OCI-LY7 (cell line): ENCODE results near the gene LRRC1. TPM values are rescaled to one million over a fixed set of nuclear protein-coding genes. Genes with fewer than 3 reads are reported as not detected.

ENCODE experiments used
- BruUV-seq: library from RNA; stranded (reverse); fragments of 400-500 nt; replicated peaks from 2 replicates; lab custom pipeline; 2021; lab: Mats Ljungman, UMichigan
- CTCF ChIA-PET: fragments of 300-600 bp; sonication (Branson Sonifier 250); formaldehyde crosslinking; loops from one replicate; lab custom pipeline; 2022; ENCODE audit warnings: antibody characterized with exemption; ENCODE audit not compliant: unreplicated experiment; lab: Charles Lee
- POLR2A ChIA-PET: fragments of 300-600 bp; sonication (Branson Sonifier 250); formaldehyde crosslinking; loops from one replicate; lab custom pipeline; 2022; ENCODE audit warnings: antibody characterized with exemption; lab: Charles Lee
- DNase-seq: peaks from one replicate; pipeline ENCODE4 v3.0.0-alpha.2; 2015; ENCODE audit warnings: low spot score
- H2AFZ ChIP-seq: fragments of 200-600 bp; sonication (generic), shearing (Covaris generic); 2 replicates; pipeline ENCODE4 v1.6.1; 2014; ENCODE audit warnings: mild to moderate bottlenecking, antibody characterized with exemption, low read length, moderate library complexity
- H3K27ac ChIP-seq: fragments of 200-600 bp; sonication (generic); 2 replicates; pipeline ENCODE4 v1.5.1; 2014; ENCODE audit warnings: mixed run types, low read depth, mild to moderate bottlenecking, moderate library complexity, low read length, inconsistent platforms; ENCODE audit not compliant: poor library complexity, severe bottlenecking
- H3K36me3 ChIP-seq: fragments of 200-600 bp; sonication (generic); 2 replicates; pipeline ENCODE4 v1.6.1; 2014; ENCODE audit warnings: mild to moderate bottlenecking, antibody characterized with exemption, low read length, moderate library complexity, mixed read lengths; ENCODE audit not compliant: insufficient read depth
- H3K4me1 ChIP-seq: fragments of 200-600 bp; sonication (generic); 2 replicates; pipeline ENCODE4 v1.5.1; 2014; ENCODE audit warnings: mild to moderate bottlenecking, low read length; ENCODE audit not compliant: insufficient read depth, poor library complexity, severe bottlenecking
- H3K4me2 ChIP-seq: fragments of 200-600 bp; sonication (generic); 2 replicates; pipeline ENCODE4 v1.6.1; 2014; ENCODE audit warnings: mild to moderate bottlenecking, low read length
- H3K4me3 ChIP-seq: fragments of 200-600 bp; sonication (generic); 2 replicates; pipeline ENCODE4 v1.5.1; 2014; ENCODE audit warnings: mild to moderate bottlenecking, low read depth, low read length; ENCODE audit not compliant: poor library complexity, severe bottlenecking
- H3K79me2 ChIP-seq: fragments of 200-600 bp; sonication (generic); 2 replicates; pipeline ENCODE4 v1.6.1; 2016; ENCODE audit warnings: low read depth, mild to moderate bottlenecking, low read length, moderate library complexity, mixed read lengths; ENCODE audit not compliant: insufficient read depth
- H3K9me2 ChIP-seq: fragments of 200-600 bp; sonication (generic); 2 replicates; pipeline ENCODE4 v1.6.1; 2016; ENCODE audit warnings: mild to moderate bottlenecking, low read length, mixed read lengths; ENCODE audit not compliant: insufficient read depth
- H3K9me3 ChIP-seq: fragments of 200-600 bp; sonication (generic); 2 replicates; pipeline ENCODE4 v1.6.1; 2014; ENCODE audit warnings: mild to moderate bottlenecking, mixed run types, low read length, mixed read lengths
- H4K20me1 ChIP-seq: fragments of 200-600 bp; sonication (generic); 2 replicates; pipeline ENCODE4 v1.6.1; 2014; ENCODE audit warnings: mild to moderate bottlenecking, antibody characterized with exemption, low read length, moderate library complexity, mixed read lengths; ENCODE audit not compliant: insufficient read depth
- CTCF ChIP-seq: fragments of 200-600 bp; sonication (generic); conservative IDR thresholded peaks from 2 replicates; pipeline ENCODE4 v1.5.1; 2014; ENCODE audit warnings: mild to moderate bottlenecking, antibody characterized with exemption, low read length, moderate library complexity, mixed read lengths
- EZH2phosphoT487 ChIP-seq: fragments of 200-600 bp; sonication (generic); IDR thresholded peaks from 2 replicates; pipeline ENCODE4 v1.6.1; 2018; ENCODE audit warnings: low read depth, borderline replicate concordance, mild to moderate bottlenecking, mixed run types, antibody characterized with exemption, low read length, moderate library complexity, mixed read lengths
- intact Hi-C: fragments of 100-400 bp; cut with micrococcal nuclease; formaldehyde crosslinking; loops from one replicate; pipeline ENCODE4 v1.10.0; 2022; ENCODE audit not compliant: unreplicated experiment
- total RNA-seq, 2 experiments: library from RNA; depleted of rRNA in 1 of 2; stranded (reverse); fragments of >200 nt in 1 of 2; shearing (Covaris generic) in 1 of 2; gene quantifications; 2 replicates each; pipeline ENCODE4 v1.2.3, GENCODE V29; 2014 to 2022

LRRC1 gene
- total RNA-seq, 2 experiments from 2014 or later: 8.2 to 8.4 TPM

GRCh38 chr6:53939830-53940229 is 145.0 kb downstream of the LRRC1 start:
- Histone ChIP-seq H2AFZ (no peak overlapping the region), H3K9me3 (no peaks in the 10 kb centered on the region), H3K9me2 (no peaks in the 10 kb centered on the region), H3K79me2 (no peaks in the 10 kb centered on the region), H3K27ac (no peak overlapping the region), H3K36me3 (no peaks in the 10 kb centered on the region), H3K4me3 (no peak overlapping the region), H3K4me2 (no peak overlapping the region), H3K4me1 (no peaks in the 10 kb centered on the region), H4K20me1 (no peaks in the 10 kb centered on the region)
- BruUV-seq: no TSS peak
- ChIA-PET POLR2A (no interaction called here), CTCF (no interaction called here)
- no peak for DNase-seq
- TF ChIP-seq EZH2phosphoT487: no peak
- TF ChIP-seq CTCF: no peak
- intact Hi-C loops: no loop called here

- Histone ChIP-seq H3K9me3 (no peaks in the 10 kb centered on the region), H2AFZ (no peak overlapping the region), H3K27ac (no peak overlapping the region), H3K4me2 (no peak overlapping the region), H4K20me1 (no peaks in the 10 kb centered on the region), H3K4me3 (no peak overlapping the region), H3K79me2 (no peaks in the 10 kb centered on the region), H3K9me2 (no peaks in the 10 kb centered on the region), H3K36me3 (no peaks in the 10 kb centered on the region), H3K4me1 (no peaks in the 10 kb centered on the region)
- intact Hi-C loops: no loop called here
- TF ChIP-seq CTCF (no peak), EZH2phosphoT487 (no peak)
- CTCF ChIA-PET: no interaction called here
- DNase-seq: no peak
- POLR2A ChIA-PET: no interaction called here
- BruUV-seq: no TSS peak
Observed at GRCh38 chr6:53943395-53943794, 148.6 kb downstream of the LRRC1 start.

GRCh38 chr6:53944091-53944490 is 149.3 kb downstream of the LRRC1 start:
- no peaks in the 10 kb centered on the region for H3K36me3 ChIP-seq
- no peaks in the 10 kb centered on the region for H3K9me2 ChIP-seq
- no peak for DNase-seq
- POLR2A ChIA-PET: interaction anchor here (0.5 to 0.7 kb wide), 2 partner anchors 20 to 144 kb away, joined by 3 read pairs; no protein-coding TSS in a partner anchor
- no peaks in the 10 kb centered on the region for H3K79me2 ChIP-seq
- intact Hi-C loops: no loop called here
- H2AFZ ChIP-seq: no peak overlapping the region
- H3K4me2 ChIP-seq: no peak overlapping the region
- CTCF ChIA-PET: no interaction called here
- H3K9me3 ChIP-seq: no peaks in the 10 kb centered on the region
- H3K4me1 ChIP-seq: no peaks in the 10 kb centered on the region
- H4K20me1 ChIP-seq: no peaks in the 10 kb centered on the region
- BruUV-seq: no TSS peak
- no peak overlapping the region for H3K4me3 ChIP-seq
- no peak overlapping the region for H3K27ac ChIP-seq
- TF ChIP-seq CTCF (no peak), EZH2phosphoT487 (no peak)
